ENCODE data around the gene ADRM1.

The ADRM1 gene

GRCh38 chr20:62354031-62354808 lies 51.4 kb downstream of the ADRM1 start:
- no peak for DNase-seq

DNA sequence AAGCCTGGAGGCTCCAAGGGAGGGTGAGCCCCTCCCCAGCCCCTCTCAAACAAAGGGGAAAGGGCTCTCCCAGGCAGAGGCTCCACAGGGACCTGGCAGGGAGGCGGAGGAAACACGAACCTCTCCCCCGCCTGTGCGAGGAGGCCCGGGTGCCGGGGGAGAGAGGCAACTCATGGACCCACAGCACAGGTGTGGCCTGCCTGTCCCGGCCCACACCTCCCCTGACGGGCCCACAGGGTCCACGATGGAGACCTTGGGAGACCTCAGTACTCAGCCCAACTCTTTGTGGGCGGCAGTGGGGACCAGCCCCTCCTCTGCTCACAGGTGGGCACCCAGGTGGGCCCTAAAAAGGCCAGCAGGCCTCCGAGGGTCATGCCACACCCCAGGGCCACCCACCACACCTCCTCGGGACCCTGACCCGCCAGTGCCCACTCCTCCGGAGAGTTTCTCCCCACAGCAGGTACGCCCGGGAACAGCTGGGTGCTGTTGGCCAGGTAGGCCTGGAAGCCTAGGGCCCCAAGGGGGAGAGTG lies 52.1 kb downstream of the ADRM1 start:
- DNase-seq, result no peak

GRCh38 chr20:62355516-62355877 lies 52.7 kb downstream of the ADRM1 start:
- peak in 12 of 56 donors; percentile 20 to 59 (median 31) for DNase-seq

- no peak for DNase-seq
Measured at GRCh38 chr20:62355878-62356588, 53.2 kb downstream of the ADRM1 start.

DNA sequence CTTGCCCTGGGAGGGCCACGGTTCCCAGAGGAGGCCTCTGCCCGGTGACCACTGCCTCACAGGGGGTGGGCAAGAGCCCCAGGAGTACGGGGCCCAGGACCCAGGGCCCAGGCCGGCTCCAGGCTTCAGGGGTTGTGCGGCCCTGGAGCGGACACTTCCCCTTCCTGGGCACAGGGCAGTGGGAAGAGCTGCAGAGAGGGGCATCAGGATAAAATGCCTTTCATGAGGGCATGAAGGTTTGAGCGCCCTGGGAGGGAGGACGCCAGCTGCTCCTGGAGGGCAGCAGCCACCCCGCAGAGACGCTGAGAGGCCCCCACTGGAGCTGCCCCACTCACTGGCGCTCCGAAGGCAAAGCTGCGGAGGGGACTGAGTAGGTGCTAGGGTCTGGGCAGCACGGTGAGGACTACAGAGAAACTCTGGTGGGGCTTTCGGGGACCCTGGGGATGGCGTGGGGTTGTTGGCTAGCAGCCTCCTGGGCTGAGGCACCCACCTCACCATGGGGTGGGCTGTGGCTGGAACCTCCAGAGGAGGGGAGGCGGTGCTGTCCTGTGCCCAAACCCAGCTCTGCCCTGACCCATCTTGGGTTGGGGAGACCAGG lies 53.9 kb downstream of the ADRM1 start:
- DNase-seq, result no peak

GRCh38 chr20:62357187-62357667 lies 54.4 kb downstream of the ADRM1 start:
- DNase-seq, result peak in 1 of 56 donors; percentile 21

DNA sequence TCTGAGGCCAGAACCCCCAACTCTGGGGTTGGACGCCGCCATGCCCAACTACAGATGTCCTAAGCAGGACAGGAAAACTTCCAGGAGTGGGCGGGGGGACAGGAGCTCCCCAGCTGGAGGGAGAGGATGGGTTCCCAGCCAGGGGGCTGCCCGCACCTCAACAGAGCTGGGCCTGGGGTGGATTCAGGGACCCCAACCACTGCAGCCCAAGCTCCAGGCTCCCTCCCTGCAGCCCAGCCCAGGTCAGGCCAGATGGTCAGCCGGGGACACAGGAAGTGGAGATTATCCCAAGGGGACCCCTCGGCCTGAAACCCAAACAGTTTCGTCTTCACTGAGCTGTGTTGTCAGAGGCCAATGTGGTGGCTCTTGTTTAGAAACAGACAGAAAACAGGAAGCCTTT lies 54.9 kb downstream of the ADRM1 start:
- no peak for DNase-seq

Measured in nucleus accumbens (tissue), 56 donors.